Activated naive CD4-positive, alpha-beta T cell treated with anti-CD3 and anti-CD28 coated beads, Interleukin-2, amount 50 U/mL, for 16 hours (primary cell): ENCODE results near the gene PITPNM1.

ENCODE experiments used
- DNase-seq: peaks from one replicate; pipeline ENCODE4 v3.0.0-alpha.2; 2020

The PITPNM1 gene

DNA sequence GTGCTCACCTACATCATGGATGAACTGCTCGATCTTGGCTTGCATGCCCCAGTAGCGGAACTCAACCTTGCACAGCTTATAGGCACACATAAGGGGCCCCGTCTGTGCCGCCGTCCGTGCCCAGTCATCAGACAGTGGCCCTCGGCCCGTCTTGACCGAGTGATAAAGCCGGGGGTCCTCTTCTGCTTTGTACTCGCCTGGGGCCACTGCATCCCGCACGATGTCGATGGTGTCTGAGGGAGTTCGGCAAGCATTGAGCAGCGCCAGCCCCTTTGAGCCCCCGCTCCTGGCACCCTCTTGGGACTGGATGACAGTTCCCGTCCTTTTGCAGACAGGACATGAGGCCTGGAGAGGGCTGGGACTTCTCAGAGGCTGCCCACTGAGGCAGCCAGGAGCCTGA lies 3.3 kb downstream of the PITPNM1 start:
- DNase-seq: no peak

- DNase-seq: no peak
Measured at GRCh38 chr11:67500831-67501715, 4.1 kb downstream of the PITPNM1 start.

DNA sequence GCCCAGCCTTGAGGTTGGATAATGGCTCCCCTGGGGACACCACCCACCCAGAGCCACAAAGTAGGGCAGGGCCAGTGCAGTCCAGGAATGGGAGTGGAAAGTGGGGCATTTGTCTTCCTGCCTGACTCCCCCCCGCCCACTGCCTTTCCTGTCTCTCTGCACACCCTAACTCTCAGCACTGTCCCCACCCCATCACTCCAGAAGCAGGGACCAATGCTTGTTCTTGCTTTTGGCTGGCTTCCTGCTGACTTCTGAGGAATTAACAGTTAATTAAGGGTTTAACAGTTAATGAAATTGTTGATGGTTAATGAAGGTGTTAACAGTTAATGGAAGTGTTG lies 4.7 kb downstream of the PITPNM1 start:
- no peak for DNase-seq

- DNase-seq: no peak
Measured at GRCh38 chr11:67499808-67500483, 5.2 kb downstream of the PITPNM1 start.

DNA sequence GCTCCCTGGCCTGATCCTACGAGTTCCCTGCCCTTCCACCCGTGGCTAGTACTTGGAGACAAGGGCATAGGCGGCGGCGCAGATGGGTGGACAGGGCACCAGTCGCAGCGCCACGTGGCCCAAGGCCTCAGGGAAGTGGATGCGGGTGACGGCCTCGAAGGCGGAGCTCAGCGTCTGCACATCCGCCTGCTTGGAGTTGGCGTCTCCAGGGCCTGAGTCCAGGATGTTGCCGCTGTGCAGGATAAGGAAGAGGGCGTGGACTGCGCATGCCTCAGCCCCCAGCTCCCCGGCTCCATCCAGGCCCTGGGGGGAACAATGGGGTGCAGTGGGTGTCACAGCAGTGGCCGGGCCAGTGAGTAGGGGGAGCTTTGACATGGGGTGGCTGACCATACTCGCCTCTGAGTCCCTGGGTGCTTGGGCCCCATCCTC lies 6.6 kb downstream of the PITPNM1 start:
- DNase-seq: no peak

DNA sequence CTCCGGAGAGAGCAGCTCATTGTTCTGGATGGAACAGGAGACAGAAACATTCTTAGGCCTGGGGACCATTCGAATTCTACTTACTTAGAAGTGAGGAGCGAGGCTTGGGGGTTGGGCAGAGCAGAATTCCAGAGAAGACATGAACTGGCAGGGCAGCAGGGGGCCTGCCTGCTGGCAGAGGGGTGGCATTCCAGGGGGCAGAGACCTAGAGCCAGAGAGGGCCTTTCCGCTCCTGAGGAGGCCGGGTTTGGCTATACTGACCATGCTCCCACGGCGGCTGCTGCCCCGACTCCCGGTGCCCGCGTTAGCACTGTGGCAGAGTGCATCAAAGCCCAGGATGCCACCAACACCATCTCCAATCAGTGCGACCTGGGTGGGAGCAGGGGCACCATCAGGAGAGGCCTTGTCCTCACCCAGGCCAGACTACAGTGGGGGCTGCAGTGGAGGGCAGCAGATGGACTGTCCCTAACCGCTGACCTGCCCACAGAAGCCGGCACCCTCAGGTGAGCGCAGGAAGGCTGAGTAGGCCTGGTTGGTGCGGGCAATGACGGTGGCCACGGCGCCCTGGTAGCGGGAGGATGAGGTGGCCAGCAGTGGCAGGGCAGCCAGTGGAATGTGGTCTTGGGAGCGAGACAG lies 7.4 kb downstream of the PITPNM1 start:
- no peak for DNase-seq

DNA sequence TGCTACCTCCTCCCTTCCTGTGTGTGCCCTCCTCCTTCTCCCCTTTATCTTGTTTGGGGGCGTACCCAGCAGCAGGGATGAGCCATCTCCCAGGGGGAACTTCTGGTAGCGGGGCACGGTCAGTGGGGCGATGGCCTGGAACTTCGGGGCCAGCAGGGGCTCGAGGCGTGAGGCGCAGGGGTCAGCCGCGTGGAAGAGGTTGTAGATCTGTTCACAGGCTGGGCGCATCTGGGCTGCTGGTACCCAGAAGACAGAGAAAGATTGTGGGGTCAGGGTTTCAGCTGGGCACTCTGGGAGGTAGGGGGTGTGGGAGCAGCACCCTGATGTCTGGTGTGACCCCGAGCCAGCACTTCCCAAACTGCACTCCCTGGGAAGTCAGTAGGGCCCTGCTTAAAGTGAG lies 9.1 kb downstream of the PITPNM1 start:
- no peak for DNase-seq

DNA sequence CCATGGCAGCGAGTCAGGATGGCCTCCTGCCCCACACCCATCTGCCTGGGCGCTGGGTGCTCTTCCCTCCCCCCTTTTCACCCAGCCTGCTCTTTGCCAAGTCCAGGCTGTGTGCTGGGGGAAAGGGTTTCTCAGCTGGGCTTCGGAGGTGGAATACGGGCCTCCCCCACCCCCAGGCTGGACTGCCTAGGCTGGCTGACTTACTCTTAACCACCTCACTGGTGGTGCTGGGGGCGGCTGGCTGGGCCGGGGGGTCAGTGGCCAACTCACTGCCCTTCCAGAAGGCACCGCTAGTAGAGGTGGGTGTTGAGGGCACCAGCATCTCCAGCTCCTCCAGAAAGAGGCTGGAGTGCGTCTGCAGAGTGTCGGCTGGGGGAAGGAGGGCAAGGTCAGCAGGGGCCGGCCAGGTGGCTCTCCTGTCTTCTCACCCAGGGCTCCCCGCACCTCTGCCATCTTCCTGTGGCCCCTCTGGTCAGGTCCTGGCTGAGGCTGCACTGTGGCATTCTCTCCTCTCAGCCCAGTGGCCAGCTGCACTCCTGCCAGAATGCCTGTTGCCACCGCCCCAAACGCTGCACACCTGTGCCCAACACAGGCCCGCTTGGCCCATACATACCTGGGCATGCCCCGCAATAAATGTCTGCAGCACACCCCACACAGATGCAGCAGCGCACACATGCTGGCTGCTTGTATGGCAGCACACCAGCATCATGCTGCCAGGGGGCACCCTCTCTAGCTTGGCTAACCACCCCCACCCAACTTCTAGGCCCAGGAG lies 9.7 kb downstream of the PITPNM1 start:
- no peak for DNase-seq

GRCh38 chr11:67494371-67495233 lies 10.6 kb downstream of the PITPNM1 start:
- no peak for DNase-seq

DNA sequence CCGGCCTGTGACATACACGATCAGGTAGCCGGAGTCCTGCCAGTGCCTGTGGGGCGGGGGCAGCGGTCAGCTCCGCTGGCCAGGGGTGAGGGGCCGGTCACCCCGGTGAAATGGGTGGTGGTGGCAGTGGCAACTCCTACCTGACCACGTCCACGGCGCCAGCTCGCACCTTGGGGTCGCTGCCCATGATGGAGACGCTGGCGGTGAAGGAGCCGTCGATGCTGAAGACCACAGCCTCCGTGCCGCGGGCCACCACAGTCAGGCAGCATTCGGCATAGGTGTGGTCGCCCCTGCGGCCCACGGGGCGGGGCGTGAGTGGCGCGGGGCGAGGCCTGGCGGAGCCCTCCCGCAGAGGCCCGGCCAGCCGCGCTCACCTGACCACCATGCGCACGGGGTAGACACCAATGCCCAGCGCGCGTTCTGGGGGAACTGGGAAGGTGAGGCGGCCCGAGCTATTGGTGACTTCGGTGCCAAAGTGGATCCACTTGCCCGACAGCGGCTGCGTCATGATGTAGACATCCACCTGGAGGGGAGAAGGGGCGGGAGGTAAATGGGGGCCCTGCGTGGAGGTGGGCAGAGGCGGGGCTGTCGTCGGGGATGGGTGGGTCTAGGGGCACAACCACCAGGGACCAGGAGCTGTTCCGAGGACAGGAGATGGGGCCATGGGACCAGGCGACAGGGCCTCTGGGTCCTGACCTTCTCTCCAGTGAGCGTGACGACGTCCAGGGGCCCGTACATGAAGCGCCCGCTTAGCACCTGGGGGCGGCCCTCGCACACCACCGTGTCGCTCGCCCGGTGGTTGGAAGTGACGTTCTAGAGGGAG lies 11.4 kb downstream of the PITPNM1 start:
- DNase-seq: no peak

- no peak for DNase-seq
Measured at GRCh38 chr11:67492801-67493547, 12.2 kb downstream of the PITPNM1 start.

- DNase-seq: no peak
Measured at GRCh38 chr11:67492069-67492727, 13.0 kb downstream of the PITPNM1 start.

DNA sequence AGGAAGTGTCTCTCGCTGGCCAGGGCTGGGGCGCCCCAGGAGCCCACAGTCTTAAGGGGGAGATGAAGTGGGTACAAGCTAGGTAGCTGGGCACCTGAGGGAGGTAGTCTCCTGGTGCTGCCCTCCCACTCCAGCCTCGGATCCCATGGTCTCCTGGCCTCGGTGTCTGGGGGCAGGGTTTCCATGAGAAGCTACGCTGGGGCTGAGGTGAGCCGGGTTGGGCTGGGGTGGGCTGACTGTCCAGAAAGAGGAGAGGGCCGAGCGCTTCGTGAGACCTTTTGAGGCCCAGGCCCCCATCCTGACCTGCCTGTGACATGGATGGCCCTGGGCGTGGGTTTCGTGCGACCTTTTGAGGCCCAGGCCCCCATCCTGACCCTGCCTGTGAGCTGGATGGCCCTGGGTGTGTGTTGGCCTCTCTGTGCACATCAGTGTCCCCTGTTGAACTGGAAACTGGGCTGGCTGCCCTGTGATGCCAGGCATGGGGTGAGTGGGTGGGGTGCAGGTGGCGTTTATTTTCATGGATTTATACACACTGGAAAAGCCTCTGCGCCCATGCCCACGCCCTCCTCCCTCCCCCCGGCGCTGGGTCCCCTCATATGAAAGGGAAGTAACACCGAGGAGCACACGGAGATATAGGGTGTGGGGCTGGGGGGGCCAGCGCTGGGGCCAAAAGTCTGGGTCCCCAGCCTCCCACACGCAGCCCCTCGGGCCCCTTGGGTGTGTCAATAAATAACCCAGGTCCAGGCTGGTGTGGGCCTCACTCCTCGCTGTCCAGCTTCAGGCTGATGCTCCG lies 13.7 kb downstream of the PITPNM1 start:
- DNase-seq: no peak

GRCh38 chr11:67490727-67491065 lies 14.5 kb downstream of the PITPNM1 start:
- DNase-seq: no peak

GRCh38 chr11:67489885-67490726 lies 15.1 kb downstream of the PITPNM1 start:
- no peak for DNase-seq

- DNase-seq: no peak
Measured at GRCh38 chr11:67489203-67489884, 15.8 kb downstream of the PITPNM1 start.

DNA sequence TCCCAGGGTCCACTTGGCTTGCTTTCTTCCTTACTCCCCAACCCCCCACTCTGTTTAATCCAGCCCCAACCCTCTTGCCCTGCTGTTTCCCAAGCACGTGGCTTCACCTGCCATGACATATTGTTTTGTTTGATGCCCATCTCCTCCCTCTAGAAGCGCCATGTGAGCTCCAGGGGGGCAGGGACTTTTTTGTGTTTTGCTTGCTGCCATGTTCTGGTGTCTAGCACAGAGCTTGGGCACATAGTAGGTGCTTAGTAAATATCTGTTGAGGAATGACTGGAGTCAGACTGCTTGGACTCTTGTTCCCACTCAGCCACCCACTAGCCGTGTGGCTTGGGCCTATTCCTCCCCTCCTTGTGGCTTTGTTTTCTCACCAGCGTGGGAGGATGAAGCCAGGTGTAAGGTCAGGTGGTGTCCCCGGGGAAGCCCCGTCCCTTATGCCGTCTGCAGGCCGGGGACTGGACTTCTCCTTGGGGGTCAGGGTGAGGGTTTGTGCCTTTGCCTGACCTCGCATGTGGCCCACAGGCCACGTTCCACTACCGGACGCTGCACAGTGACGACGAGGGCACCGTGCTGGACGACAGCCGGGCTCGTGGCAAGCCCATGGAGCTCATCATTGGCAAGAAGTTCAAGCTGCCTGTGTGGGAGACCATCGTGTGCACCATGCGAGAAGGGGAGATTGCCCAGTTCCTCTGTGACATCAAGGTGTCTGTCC lies 18.5 kb downstream of the PITPNM1 start:
- DNase-seq: no peak
